ENCODE results near the gene YIF1A.

DNA sequence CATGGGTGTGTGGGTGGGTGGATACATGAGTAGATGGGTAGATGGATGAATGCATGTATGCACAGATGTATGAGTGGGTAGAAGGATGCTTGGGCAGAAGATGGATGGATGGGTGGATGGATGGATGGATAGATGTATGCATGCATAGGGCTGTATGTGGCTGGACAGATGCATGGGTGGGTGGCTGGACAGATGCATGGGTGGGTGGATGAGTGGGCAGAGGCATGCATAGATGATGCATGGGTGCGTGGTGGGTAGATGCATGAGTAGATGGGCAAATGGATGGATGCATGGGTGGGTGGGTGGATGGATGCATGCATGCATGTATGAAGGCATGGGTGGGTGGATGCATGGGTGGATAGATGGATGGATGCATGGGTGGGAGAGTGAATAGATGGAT lies 34.7 kb upstream of the YIF1A start:
- TF ChIP-seq, protein P1, sequence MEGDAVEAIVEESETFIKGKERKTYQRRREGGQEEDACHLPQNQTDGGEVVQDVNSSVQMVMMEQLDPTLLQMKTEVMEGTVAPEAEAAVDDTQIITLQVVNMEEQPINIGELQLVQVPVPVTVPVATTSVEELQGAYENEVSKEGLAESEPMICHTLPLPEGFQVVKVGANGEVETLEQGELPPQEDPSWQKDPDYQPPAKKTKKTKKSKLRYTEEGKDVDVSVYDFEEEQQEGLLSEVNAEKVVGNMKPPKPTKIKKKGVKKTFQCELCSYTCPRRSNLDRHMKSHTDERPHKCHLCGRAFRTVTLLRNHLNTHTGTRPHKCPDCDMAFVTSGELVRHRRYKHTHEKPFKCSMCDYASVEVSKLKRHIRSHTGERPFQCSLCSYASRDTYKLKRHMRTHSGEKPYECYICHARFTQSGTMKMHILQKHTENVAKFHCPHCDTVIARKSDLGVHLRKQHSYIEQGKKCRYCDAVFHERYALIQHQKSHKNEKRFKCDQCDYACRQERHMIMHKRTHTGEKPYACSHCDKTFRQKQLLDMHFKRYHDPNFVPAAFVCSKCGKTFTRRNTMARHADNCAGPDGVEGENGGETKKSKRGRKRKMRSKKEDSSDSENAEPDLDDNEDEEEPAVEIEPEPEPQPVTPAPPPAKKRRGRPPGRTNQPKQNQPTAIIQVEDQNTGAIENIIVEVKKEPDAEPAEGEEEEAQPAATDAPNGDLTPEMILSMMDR (IDR thresholded peaks at IDR 0.05), result no peak
- no peak for TF ChIP-seq EP300 (IDR thresholded peaks at IDR 0.05)
- TF ChIP-seq POLR2A (IDR thresholded peaks at IDR 0.05), result no peak
- no peak for TF ChIP-seq POLR2AphosphoS5 (IDR thresholded peaks at IDR 0.05)
